GM18861 (cell line): ENCODE results near the gene BCHE.
"Not testable (repeated sequence)": the region's sequence is repeated elsewhere in the genome, so short reads cannot be mapped to it uniquely, and the experiment has no call there.

Source experiments
- ATAC-seq: cut with Tn5 transposase; IDR thresholded peaks from one replicate; pipeline ENCODE4 v1.9.1; 2021; ENCODE audit not compliant: unreplicated experiment

The BCHE gene

GRCh38 chr3:165817160-165817709, 20.0 kb downstream of the BCHE start:
- ATAC-seq: no peak

GRCh38 chr3:165816209-165816608, 21.0 kb downstream of the BCHE start:
- ATAC-seq: no peak

GRCh38 chr3:165815682-165816081, 21.5 kb downstream of the BCHE start:
- no peak for ATAC-seq

GRCh38 chr3:165814380-165814779, 22.8 kb downstream of the BCHE start:
- no peak for ATAC-seq

GRCh38 chr3:165807937-165808336, 29.3 kb downstream of the BCHE start:
- not testable (repeated sequence) for ATAC-seq

- ATAC-seq: no peak
These were observed 31.2 kb downstream of the BCHE start for GRCh38 chr3:165805946-165806561.

- no peak for ATAC-seq
These were observed 33.8 kb downstream of the BCHE start for GRCh38 chr3:165803471-165803870.

- ATAC-seq: no peak
These were observed 36.3 kb downstream of the BCHE start for GRCh38 chr3:165800970-165801369.

- no peak for ATAC-seq
These were observed 38.2 kb downstream of the BCHE start for GRCh38 chr3:165799026-165799425.

GRCh38 chr3:165797551-165797950, 39.7 kb downstream of the BCHE start:
- ATAC-seq: no peak

GRCh38 chr3:165796701-165797100, 40.5 kb downstream of the BCHE start:
- ATAC-seq: no peak

- ATAC-seq: no peak
These were observed 48.7 kb downstream of the BCHE start for GRCh38 chr3:165788531-165788930.

GRCh38 chr3:165786013-165786412, 51.2 kb downstream of the BCHE start:
- no peak for ATAC-seq

GRCh38 chr3:165784337-165784736, 52.9 kb downstream of the BCHE start:
- no peak for ATAC-seq

GRCh38 chr3:165783383-165783782, 53.8 kb downstream of the BCHE start:
- no peak for ATAC-seq

GRCh38 chr3:165778891-165779290, 58.3 kb downstream of the BCHE start:
- no peak for ATAC-seq

- no peak for ATAC-seq
These were observed 58.8 kb downstream of the BCHE start for GRCh38 chr3:165778456-165778855.

GRCh38 chr3:165775824-165776223, 61.4 kb downstream of the BCHE start:
- ATAC-seq: no peak

- no peak for ATAC-seq
These were observed 66.4 kb downstream of the BCHE start for GRCh38 chr3:165770781-165771180.

GRCh38 chr3:165768680-165769079, 68.5 kb downstream of the BCHE start:
- no peak for ATAC-seq

- no peak for ATAC-seq
These were observed 78.2 kb downstream of the BCHE start for GRCh38 chr3:165759041-165759440.

- ATAC-seq: no peak
These were observed 81.7 kb downstream of the BCHE start for GRCh38 chr3:165755571-165755970.
